BLaER1 treated with 17β-estradiol and CSF1 and Interleukin-3, amounts not matched to agents 10 nM and 100 nM (cell line): ENCODE measurements around the gene IQCF2.

Experiments
- H3K27ac ChIP-seq, 11 experiments: shearing (Covaris generic); formaldehyde crosslinking; 2 replicates each; pipeline ENCODE4 v1.8.1; 2022
- H3K27me3 ChIP-seq, 11 experiments: shearing (Covaris generic); formaldehyde crosslinking; 2 replicates each; pipeline ENCODE4 v1.8.1; 2022
- H3K36me3 ChIP-seq, 11 experiments: shearing (Covaris generic); formaldehyde crosslinking; 2 replicates each; pipeline ENCODE4 v1.8.1; 2022
- H3K4me1 ChIP-seq, 10 experiments: shearing (Covaris generic); formaldehyde crosslinking; 2 replicates each; pipeline ENCODE4 v1.8.1; 2022
- H3K4me2 ChIP-seq, 11 experiments: shearing (Covaris generic); formaldehyde crosslinking; 2 replicates each; pipeline ENCODE4 v1.8.1; 2022
- H3K4me3 ChIP-seq, 10 experiments: shearing (Covaris generic); formaldehyde crosslinking; 2 replicates each; pipeline ENCODE4 v1.8.1; 2022
- H3K9ac ChIP-seq, 11 experiments: shearing (Covaris generic); formaldehyde crosslinking; 2 replicates each; pipeline ENCODE4 v1.8.1; 2022
- H3K9me3 ChIP-seq, 11 experiments: shearing (Covaris generic); formaldehyde crosslinking; replicated peaks in 1 of 11; 2 replicates each; pipeline ENCODE4 v1.8.1; 2022
- H4K20me1 ChIP-seq, 11 experiments: shearing (Covaris generic); formaldehyde crosslinking; 2 replicates each; pipeline ENCODE4 v1.8.1; 2022
- Cebpa-rat ChIP-seq, 11 experiments: shearing (Covaris generic); IDR thresholded peaks; 2 replicates each; pipeline ENCODE4 v1.8.1; 2022

Gene IQCF2

GRCh38 chr3:51874411-51874810 is 13.0 kb downstream of the IQCF2 start:
- no peak for TF ChIP-seq Cebpa-rat (IDR thresholded peaks at IDR 0.05)
- Histone ChIP-seq H3K27me3 (no peaks in the 10 kb centered on the region), H3K4me2 (no peak overlapping the region), H3K4me1 (peaks cover 0 to 9% (median 0%) of the 10 kb centered on the region in 10 experiments; a peak in 4 of 20 replicates), H3K27ac (no peak overlapping the region), H3K9me3 (no peaks in the 10 kb centered on the region), H3K9ac (no peak overlapping the region), H4K20me1 (no peaks in the 10 kb centered on the region), H3K4me3 (no peak overlapping the region), H3K36me3 (no peaks in the 10 kb centered on the region)

- no peak for TF ChIP-seq Cebpa-rat (IDR thresholded peaks at IDR 0.05)
- H3K4me3 ChIP-seq, result no peak overlapping the region
- H3K9me3 ChIP-seq, result no peaks in the 10 kb centered on the region
- H3K9ac ChIP-seq, result no peak overlapping the region
- H3K4me1 ChIP-seq, result peaks cover 0 to 9% (median 0%) of the 10 kb centered on the region in 10 experiments; a peak in 4 of 20 replicates
- H3K36me3 ChIP-seq, result no peaks in the 10 kb centered on the region
- H3K27me3 ChIP-seq, result no peaks in the 10 kb centered on the region
- no peak overlapping the region for H3K27ac ChIP-seq
- H4K20me1 ChIP-seq, result no peaks in the 10 kb centered on the region
- H3K4me2 ChIP-seq, result no peak overlapping the region
These were observed 13.5 kb downstream of the IQCF2 start for GRCh38 chr3:51874889-51875288.

GRCh38 chr3:51875501-51875900 is 14.1 kb downstream of the IQCF2 start, which contains the start of gene IQCF5:
IQCF5 (minus strand) TSS chr3:51875601; CDS start chr3:51875531, 70 bp downstream.
- Histone ChIP-seq H3K9ac (no peak within 1 kb of the TSS), H3K4me2 (no peak within 1 kb of the TSS), H3K36me3 (no peaks in the 10 kb centered on the region), H4K20me1 (no peaks in the 10 kb centered on the region), H3K27me3 (no peaks in the 10 kb centered on the region), H3K4me1 (peaks cover 0 to 9% (median 0%) of the 10 kb centered on the region in 10 experiments; a peak in 4 of 20 replicates), H3K9me3 (no peaks in the 10 kb centered on the region), H3K4me3 (no peak within 1 kb of the TSS), H3K27ac (no peak within 1 kb of the TSS)
- no peak for TF ChIP-seq Cebpa-rat (IDR thresholded peaks at IDR 0.05)

GRCh38 chr3:51876186-51876585 is 14.8 kb downstream of the IQCF2 start:
- no peak overlapping the region for H3K9ac ChIP-seq
- no peaks in the 10 kb centered on the region for H3K36me3 ChIP-seq
- peaks cover 0 to 9% (median 0%) of the 10 kb centered on the region in 10 experiments; a peak in 4 of 20 replicates for H3K4me1 ChIP-seq
- no peak overlapping the region for H3K4me2 ChIP-seq
- H3K27me3 ChIP-seq, result no peaks in the 10 kb centered on the region
- no peak for TF ChIP-seq Cebpa-rat (IDR thresholded peaks at IDR 0.05)
- H3K4me3 ChIP-seq, result no peak overlapping the region
- H3K27ac ChIP-seq, result no peak overlapping the region
- H3K9me3 ChIP-seq, result no peaks in the 10 kb centered on the region
- H4K20me1 ChIP-seq, result no peaks in the 10 kb centered on the region

GRCh38 chr3:51879937-51880336 is 18.5 kb downstream of the IQCF2 start:
- no peaks in the 10 kb centered on the region for H3K27me3 ChIP-seq
- H3K4me1 ChIP-seq, result peaks cover 0 to 9% (median 0%) of the 10 kb centered on the region in 10 experiments; a peak in 4 of 20 replicates
- H3K4me3 ChIP-seq, result no peak overlapping the region
- no peak overlapping the region for H3K9ac ChIP-seq
- H3K36me3 ChIP-seq, result no peaks in the 10 kb centered on the region
- TF ChIP-seq Cebpa-rat (IDR thresholded peaks at IDR 0.05), result no peak
- no peaks in the 10 kb centered on the region for H4K20me1 ChIP-seq
- no peaks in the 10 kb centered on the region for H3K9me3 ChIP-seq
- H3K27ac ChIP-seq, result no peak overlapping the region
- H3K4me2 ChIP-seq, result no peak overlapping the region

GRCh38 chr3:51886447-51886846 is 25.0 kb downstream of the IQCF2 start:
- no peak overlapping the region for H3K27ac ChIP-seq
- no peaks in the 10 kb centered on the region for H3K4me1 ChIP-seq
- H3K9ac ChIP-seq, result no peak overlapping the region
- no peak for TF ChIP-seq Cebpa-rat (IDR thresholded peaks at IDR 0.05)
- no peak overlapping the region for H3K4me2 ChIP-seq
- H3K36me3 ChIP-seq, result no peaks in the 10 kb centered on the region
- H3K4me3 ChIP-seq, result no peak overlapping the region
- H3K9me3 ChIP-seq, result no peaks in the 10 kb centered on the region
- no peaks in the 10 kb centered on the region for H4K20me1 ChIP-seq
- H3K27me3 ChIP-seq, result no peaks in the 10 kb centered on the region

- Histone ChIP-seq H3K9me3 (no peaks in the 10 kb centered on the region), H3K27ac (no peak overlapping the region), H4K20me1 (no peaks in the 10 kb centered on the region), H3K4me1 (no peaks in the 10 kb centered on the region), H3K36me3 (no peaks in the 10 kb centered on the region), H3K4me2 (no peak overlapping the region), H3K4me3 (no peak overlapping the region), H3K27me3 (no peaks in the 10 kb centered on the region), H3K9ac (no peak overlapping the region)
- no peak for TF ChIP-seq Cebpa-rat (IDR thresholded peaks at IDR 0.05)
These were observed 26.2 kb downstream of the IQCF2 start for GRCh38 chr3:51887620-51888019.

- Histone ChIP-seq H4K20me1 (no peaks in the 10 kb centered on the region), H3K27ac (no peak overlapping the region), H3K9me3 (no peaks in the 10 kb centered on the region), H3K4me3 (no peak overlapping the region), H3K9ac (no peak overlapping the region), H3K36me3 (no peaks in the 10 kb centered on the region), H3K27me3 (no peaks in the 10 kb centered on the region), H3K4me1 (no peaks in the 10 kb centered on the region), H3K4me2 (no peak overlapping the region)
- TF ChIP-seq Cebpa-rat (IDR thresholded peaks at IDR 0.05), result no peak
These were observed 27.2 kb downstream of the IQCF2 start for GRCh38 chr3:51888463-51889105.

GRCh38 chr3:51891242-51892039 is 30.0 kb downstream of the IQCF2 start:
- TF ChIP-seq Cebpa-rat (IDR thresholded peaks at IDR 0.05), result no peak

More at GRCh38 chr3:51891242-51892039, 30.0 kb downstream of the IQCF2 start:
- H3K36me3 ChIP-seq, result no peaks in the 10 kb centered on the region
- no peaks in the 10 kb centered on the region for H4K20me1 ChIP-seq
- H3K27me3 ChIP-seq, result no peaks in the 10 kb centered on the region
- H3K9ac ChIP-seq, result no peak overlapping the region
- no peak overlapping the region for H3K4me3 ChIP-seq
- no peak overlapping the region for H3K27ac ChIP-seq
- no peaks in the 10 kb centered on the region for H3K4me1 ChIP-seq
- H3K9me3 ChIP-seq, result no peaks in the 10 kb centered on the region
- H3K4me2 ChIP-seq, result no peak overlapping the region
